Lower leg skin (tissue), 3 donors: ENCODE data around the gene ZNF100.

ENCODE experiments used
- POLR2A ChIP-seq, 2 donors: fragments of 450-650 bp; IDR thresholded peaks; one replicate each; pipeline ENCODE4 v1.6.1; 2016 to 2017; ENCODE audit warnings: antibody characterized with exemption in 2 of 2, mild to moderate bottlenecking in 1 of 2, moderate library complexity in 1 of 2
- TF ChIP-seq, protein P1 (sequence below), 3 donors: fragments of 450-650 bp; IDR thresholded peaks; one replicate each; pipeline ENCODE4 v1.5.1; 2016; ENCODE audit warnings: antibody characterized with exemption in 3 of 3, mild to moderate bottlenecking in 3 of 3, moderate library complexity in 2 of 3

DNA sequence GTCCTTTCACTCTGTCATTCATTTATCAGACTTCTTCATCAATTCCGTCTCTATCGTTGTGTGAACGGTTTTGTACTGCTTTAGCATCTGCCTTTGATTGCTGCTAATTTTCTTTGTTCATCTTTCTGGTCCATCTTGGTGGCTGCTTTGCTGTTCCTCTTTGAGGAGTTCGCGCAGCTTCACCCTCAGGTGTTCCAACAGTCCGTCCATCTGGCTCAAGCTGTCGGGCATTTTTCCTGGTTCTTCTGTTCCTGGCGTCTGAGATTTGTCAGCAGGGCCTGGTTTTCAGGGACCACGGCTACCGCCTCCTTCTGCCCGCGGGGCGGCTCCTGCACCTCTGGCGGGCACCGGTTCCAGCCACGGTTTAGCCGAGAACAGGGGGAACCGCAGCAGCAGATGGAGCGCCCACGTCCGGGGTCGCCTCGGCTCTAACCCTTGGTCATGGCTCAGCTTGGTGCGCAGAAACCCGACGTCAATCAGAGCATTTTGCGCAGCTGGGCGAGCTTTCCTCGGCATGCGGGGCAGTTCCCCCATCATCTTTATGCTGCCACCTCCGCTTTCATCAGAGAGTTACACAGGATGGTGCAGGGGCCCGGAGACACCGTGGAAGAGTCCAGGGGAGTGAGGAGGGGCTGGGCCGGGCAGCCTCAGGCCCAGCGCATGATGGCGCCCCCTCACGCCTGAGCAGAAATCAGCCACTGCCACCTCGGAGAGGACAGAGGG lies 89.5 kb downstream of the ZNF100 start:
- TF ChIP-seq, protein P1, sequence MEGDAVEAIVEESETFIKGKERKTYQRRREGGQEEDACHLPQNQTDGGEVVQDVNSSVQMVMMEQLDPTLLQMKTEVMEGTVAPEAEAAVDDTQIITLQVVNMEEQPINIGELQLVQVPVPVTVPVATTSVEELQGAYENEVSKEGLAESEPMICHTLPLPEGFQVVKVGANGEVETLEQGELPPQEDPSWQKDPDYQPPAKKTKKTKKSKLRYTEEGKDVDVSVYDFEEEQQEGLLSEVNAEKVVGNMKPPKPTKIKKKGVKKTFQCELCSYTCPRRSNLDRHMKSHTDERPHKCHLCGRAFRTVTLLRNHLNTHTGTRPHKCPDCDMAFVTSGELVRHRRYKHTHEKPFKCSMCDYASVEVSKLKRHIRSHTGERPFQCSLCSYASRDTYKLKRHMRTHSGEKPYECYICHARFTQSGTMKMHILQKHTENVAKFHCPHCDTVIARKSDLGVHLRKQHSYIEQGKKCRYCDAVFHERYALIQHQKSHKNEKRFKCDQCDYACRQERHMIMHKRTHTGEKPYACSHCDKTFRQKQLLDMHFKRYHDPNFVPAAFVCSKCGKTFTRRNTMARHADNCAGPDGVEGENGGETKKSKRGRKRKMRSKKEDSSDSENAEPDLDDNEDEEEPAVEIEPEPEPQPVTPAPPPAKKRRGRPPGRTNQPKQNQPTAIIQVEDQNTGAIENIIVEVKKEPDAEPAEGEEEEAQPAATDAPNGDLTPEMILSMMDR (IDR thresholded peaks at IDR 0.05): no peak
- no peak for TF ChIP-seq POLR2A (IDR thresholded peaks at IDR 0.05)
